ENCODE measurements around the gene SLC24A3. TPM values are rescaled to one million over a fixed set of nuclear protein-coding genes. Genes with fewer than 3 reads are reported as not detected.

The SLC24A3 gene
- total RNA-seq, 1 donor from 2014 or later: 0.21 TPM

- H3K4me3 Mint-ChIP-seq: no peak overlapping the region
- no peaks in the 10 kb centered on the region for H3K9me3 ChIP-seq (ENCODE audit: low read depth)
- no peak overlapping the region for H3K4me3 ChIP-seq
- no peaks in the 10 kb centered on the region for H3K27me3 ChIP-seq
- H3K4me2 ChIP-seq: no peak overlapping the region
- no peaks in the 10 kb centered on the region for H3K79me2 ChIP-seq (ENCODE audit: low read depth)
- no peaks in the 10 kb centered on the region for H3K4me1 ChIP-seq
- H3K9me3 Mint-ChIP-seq: peaks cover 7% of the 10 kb centered on the region
- H3F3A ChIP-seq (ENCODE audit: low read depth): no peaks in the 10 kb centered on the region
- no peak for TF ChIP-seq EZH2 (IDR thresholded peaks at IDR 0.05)
- TF ChIP-seq CTCF (IDR thresholded peaks at IDR 0.05): no peak
- no peak for TF ChIP-seq EZH2phosphoT487 (IDR thresholded peaks at IDR 0.05)
- no peak for DNase-seq (ENCODE audit: low spot score)
- H3K36me3 ChIP-seq: no peaks in the 10 kb centered on the region
- H3K27ac ChIP-seq: no peak overlapping the region
- H3K36me3 Mint-ChIP-seq: no peaks in the 10 kb centered on the region
- H2AFZ ChIP-seq (replicated peaks): no peak overlapping the region
- H3K9ac ChIP-seq: no peak overlapping the region
- H3K27me3 Mint-ChIP-seq (ENCODE audit: insufficient read depth, low read depth): peaks cover 2% of the 10 kb centered on the region
- no peaks in the 10 kb centered on the region for H4K20me1 ChIP-seq (ENCODE audit: low read depth)
- H3K4me1 Mint-ChIP-seq: no peaks in the 10 kb centered on the region
- no peak overlapping the region for H3K27ac Mint-ChIP-seq
Observed at GRCh38 chr20:19683822-19684221, 471.4 kb downstream of the SLC24A3 start.

GRCh38 chr20:19688031-19688806, 475.8 kb downstream of the SLC24A3 start:
- DNase-seq (ENCODE audit: low spot score): peak; percentile 53
- Mint-ChIP-seq H3K4me1 (no peaks in the 10 kb centered on the region), H3K9me3 (no peaks in the 10 kb centered on the region), H3K4me3 (no peak overlapping the region), H3K36me3 (no peaks in the 10 kb centered on the region), H3K27ac (no peak overlapping the region), H3K27me3 (ENCODE audit: insufficient read depth, low read depth) (peaks cover 7% of the 10 kb centered on the region)
- H3K27ac ChIP-seq: no peak overlapping the region
- H3K9me3 ChIP-seq (ENCODE audit: low read depth): no peaks in the 10 kb centered on the region
- no peaks in the 10 kb centered on the region for H3K36me3 ChIP-seq
- no peaks in the 10 kb centered on the region for H4K20me1 ChIP-seq (ENCODE audit: low read depth)
- TF ChIP-seq CTCF (IDR thresholded peaks at IDR 0.05) (peak; percentile 51), EZH2phosphoT487 (IDR thresholded peaks at IDR 0.05) (no peak)
- no peaks in the 10 kb centered on the region for H3K4me1 ChIP-seq
- no peaks in the 10 kb centered on the region for H3K27me3 ChIP-seq
- no peaks in the 10 kb centered on the region for H3F3A ChIP-seq (ENCODE audit: low read depth)
- H3K79me2 ChIP-seq (ENCODE audit: low read depth): no peaks in the 10 kb centered on the region
- H2AFZ ChIP-seq (replicated peaks): peak overlapping the region; percentile 47
- H3K4me3 ChIP-seq: no peak overlapping the region
- H3K4me2 ChIP-seq: no peak overlapping the region
- H3K9ac ChIP-seq: no peak overlapping the region

- no peak overlapping the region for H3K27ac ChIP-seq
- H3K4me2 ChIP-seq: no peak overlapping the region
- H2AFZ ChIP-seq (replicated peaks): no peak overlapping the region
- H3K27me3 Mint-ChIP-seq (ENCODE audit: insufficient read depth, low read depth): peaks cover 7% of the 10 kb centered on the region
- no peaks in the 10 kb centered on the region for H3K27me3 ChIP-seq
- H3K4me3 ChIP-seq: no peak overlapping the region
- H3K4me1 Mint-ChIP-seq: no peaks in the 10 kb centered on the region
- H3K36me3 Mint-ChIP-seq: no peaks in the 10 kb centered on the region
- no peaks in the 10 kb centered on the region for H3K79me2 ChIP-seq (ENCODE audit: low read depth)
- no peaks in the 10 kb centered on the region for H3K9me3 Mint-ChIP-seq
- TF ChIP-seq CTCF (IDR thresholded peaks at IDR 0.05) (no peak), EZH2phosphoT487 (IDR thresholded peaks at IDR 0.05) (no peak), EZH2 (IDR thresholded peaks at IDR 0.05) (no peak)
- H3K9ac ChIP-seq: no peak overlapping the region
- H3K9me3 ChIP-seq (ENCODE audit: low read depth): no peaks in the 10 kb centered on the region
- DNase-seq (ENCODE audit: low spot score): no peak
- H3K36me3 ChIP-seq: no peaks in the 10 kb centered on the region
- no peaks in the 10 kb centered on the region for H3F3A ChIP-seq (ENCODE audit: low read depth)
- no peaks in the 10 kb centered on the region for H4K20me1 ChIP-seq (ENCODE audit: low read depth)
- no peak overlapping the region for H3K4me3 Mint-ChIP-seq
- no peaks in the 10 kb centered on the region for H3K4me1 ChIP-seq
- no peak overlapping the region for H3K27ac Mint-ChIP-seq
Observed at GRCh38 chr20:19690462-19690861, 478.0 kb downstream of the SLC24A3 start.
